ENCODE data around the gene IMPDH1. TPM values are rescaled to one million over a fixed set of nuclear protein-coding genes. Genes with fewer than 3 reads are reported as not detected.

The IMPDH1 gene
- total RNA-seq, 4 donors from 2014 or later: 30.2 to 53.7 (median 41.6) TPM

DNA sequence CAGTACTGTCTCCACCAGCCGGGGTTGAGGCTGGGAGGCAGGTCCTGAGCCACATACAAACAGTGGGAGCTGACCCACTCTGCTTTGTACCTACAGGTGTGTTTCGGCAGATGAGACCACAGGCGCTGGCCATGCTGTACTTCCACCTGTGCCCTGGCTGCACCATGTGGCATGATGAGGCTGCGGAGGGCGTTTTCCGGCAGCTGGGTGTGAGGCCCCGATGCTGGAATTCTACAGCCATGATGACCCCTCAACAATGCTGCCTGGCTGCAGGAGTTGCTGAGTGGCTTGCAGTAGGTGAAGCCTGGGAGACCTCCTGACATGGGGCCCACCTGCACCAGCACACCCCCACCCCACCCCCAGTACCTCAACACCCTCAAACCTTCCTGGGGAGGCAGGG, 18.0 kb downstream of the IMPDH1 start:
- Histone ChIP-seq H3K4me3 (no peak overlapping the region), H3K4me1 (peaks cover 0 to 14% (median 7%) of the 10 kb centered on the region in 3 donors), H3K9me3 (no peaks in the 10 kb centered on the region), H3K36me3 (peaks cover 27 to 58% (median 31%) of the 10 kb centered on the region in 3 donors), H3K27ac (no peak overlapping the region), H3K27me3 (peaks cover 0 to 17% (median 0%) of the 10 kb centered on the region in 4 donors)
- 50 to 89% methylated on average over 1 to 5 of the region's 7 CpGs for WGBS, 2 donors
- TF ChIP-seq, protein P1, sequence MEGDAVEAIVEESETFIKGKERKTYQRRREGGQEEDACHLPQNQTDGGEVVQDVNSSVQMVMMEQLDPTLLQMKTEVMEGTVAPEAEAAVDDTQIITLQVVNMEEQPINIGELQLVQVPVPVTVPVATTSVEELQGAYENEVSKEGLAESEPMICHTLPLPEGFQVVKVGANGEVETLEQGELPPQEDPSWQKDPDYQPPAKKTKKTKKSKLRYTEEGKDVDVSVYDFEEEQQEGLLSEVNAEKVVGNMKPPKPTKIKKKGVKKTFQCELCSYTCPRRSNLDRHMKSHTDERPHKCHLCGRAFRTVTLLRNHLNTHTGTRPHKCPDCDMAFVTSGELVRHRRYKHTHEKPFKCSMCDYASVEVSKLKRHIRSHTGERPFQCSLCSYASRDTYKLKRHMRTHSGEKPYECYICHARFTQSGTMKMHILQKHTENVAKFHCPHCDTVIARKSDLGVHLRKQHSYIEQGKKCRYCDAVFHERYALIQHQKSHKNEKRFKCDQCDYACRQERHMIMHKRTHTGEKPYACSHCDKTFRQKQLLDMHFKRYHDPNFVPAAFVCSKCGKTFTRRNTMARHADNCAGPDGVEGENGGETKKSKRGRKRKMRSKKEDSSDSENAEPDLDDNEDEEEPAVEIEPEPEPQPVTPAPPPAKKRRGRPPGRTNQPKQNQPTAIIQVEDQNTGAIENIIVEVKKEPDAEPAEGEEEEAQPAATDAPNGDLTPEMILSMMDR (IDR thresholded peaks at IDR 0.05): no peak
- intact Hi-C loops (cut with DNase I): no loop called here
- DNase-seq: no peak

DNA sequence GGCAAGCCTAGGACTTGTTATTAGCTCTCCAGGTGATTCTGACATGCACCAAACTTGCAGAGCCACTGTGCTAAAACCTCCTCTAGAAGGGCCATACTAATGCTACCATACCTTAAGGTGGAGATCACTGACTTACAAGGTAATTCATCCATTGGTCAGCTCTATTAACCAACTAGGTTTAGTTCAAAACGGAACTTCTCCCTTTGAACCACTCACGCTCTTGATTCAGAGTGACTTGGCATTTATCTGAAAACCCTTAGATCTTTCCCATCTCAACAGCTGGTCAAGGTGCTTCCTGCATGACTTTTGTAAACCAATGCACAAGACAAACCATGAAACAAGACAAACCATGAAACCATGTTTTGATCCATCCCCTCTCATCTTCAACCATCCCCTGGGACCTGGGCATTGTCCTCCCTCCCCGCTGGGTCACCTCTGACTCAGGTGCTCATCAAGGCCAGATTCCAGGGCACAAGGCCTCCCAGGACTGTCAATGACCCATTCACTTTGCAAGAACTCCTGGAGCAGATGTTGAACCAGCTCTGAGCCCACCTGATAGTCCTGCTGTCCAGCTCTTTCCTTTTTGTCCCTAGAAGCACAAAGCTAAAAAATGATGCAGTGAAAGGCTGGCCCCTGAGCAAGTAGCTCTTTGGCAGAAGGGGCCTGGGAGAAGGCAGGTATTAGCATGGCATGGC, 18.8 kb downstream of the IMPDH1 start:
- no peaks in the 10 kb centered on the region for H3K9me3 ChIP-seq
- H3K4me1 ChIP-seq: peaks cover 0 to 16% (median 7%) of the 10 kb centered on the region in 3 donors
- no peak for DNase-seq
- intact Hi-C loops (cut with DNase I): no loop called here
- no peak overlapping the region for H3K27ac ChIP-seq
- TF ChIP-seq, protein P1 (IDR thresholded peaks at IDR 0.05): no peak
- no peak for TF ChIP-seq POLR2A (IDR thresholded peaks at IDR 0.05)
- 66 to 69% methylated on average over 3 of the region's 3 CpGs for WGBS, 2 donors
- H3K36me3 ChIP-seq: peaks cover 23 to 50% (median 27%) of the 10 kb centered on the region in 3 donors
- peaks cover 0 to 17% (median 0%) of the 10 kb centered on the region in 4 donors for H3K27me3 ChIP-seq
- H3K4me3 ChIP-seq: no peak overlapping the region

DNA sequence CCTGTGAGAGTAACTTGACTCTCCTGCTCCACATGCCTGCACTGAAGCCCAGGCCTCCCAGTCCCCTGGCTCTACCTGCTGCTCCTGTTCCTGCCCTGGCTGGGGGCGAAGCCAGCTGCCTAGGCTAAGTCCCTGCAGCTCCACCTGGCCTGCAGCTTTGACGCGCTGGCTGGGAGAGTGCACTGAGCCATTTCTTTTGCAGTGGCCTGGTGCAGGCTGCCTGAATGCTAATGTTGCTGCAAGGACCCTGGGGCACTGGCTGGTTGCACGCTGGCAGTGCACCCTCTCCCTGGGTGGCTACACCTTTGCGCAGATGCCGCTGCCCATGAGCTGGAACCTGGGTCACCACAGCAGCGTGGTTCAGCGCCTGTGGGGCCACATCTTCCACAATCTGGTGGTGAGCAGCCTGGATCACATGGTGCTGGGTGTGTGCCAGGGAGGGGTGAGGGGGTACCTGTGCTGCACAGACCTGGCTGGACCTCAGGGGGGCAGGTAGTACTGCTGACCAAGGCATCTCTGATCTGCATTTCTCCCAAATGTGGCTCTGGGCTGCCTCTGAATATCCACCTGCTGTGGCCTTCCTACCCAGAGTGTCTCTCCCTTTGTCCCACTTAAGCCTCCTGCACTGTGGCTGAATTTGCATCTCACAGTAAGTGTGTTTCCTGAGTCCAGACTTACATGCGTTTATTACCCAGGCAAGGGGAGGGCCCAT, 20.0 kb downstream of the IMPDH1 start:
- no peak overlapping the region for H3K27ac ChIP-seq
- H3K9me3 ChIP-seq: no peaks in the 10 kb centered on the region
- no peak overlapping the region for H3K4me3 ChIP-seq
- peaks cover 0 to 19% (median 7%) of the 10 kb centered on the region in 3 donors for H3K4me1 ChIP-seq
- peaks cover 12 to 37% (median 22%) of the 10 kb centered on the region in 3 donors for H3K36me3 ChIP-seq
- WGBS, 2 donors: 100% methylated on average over 1 of the region's 9 CpGs; no CpG with 5 or more reads in 1 of the 2 donors
- TF ChIP-seq, protein P1 (IDR thresholded peaks at IDR 0.05): no peak
- TF ChIP-seq POLR2A (IDR thresholded peaks at IDR 0.05): no peak
- DNase-seq: no peak
- H3K27me3 ChIP-seq: peaks cover 0 to 17% (median 0%) of the 10 kb centered on the region in 4 donors
- intact Hi-C loops (cut with DNase I): loop anchor here (5.0 kb wide), 1 partner anchor 42 kb away; no protein-coding TSS in a partner anchor

DNA sequence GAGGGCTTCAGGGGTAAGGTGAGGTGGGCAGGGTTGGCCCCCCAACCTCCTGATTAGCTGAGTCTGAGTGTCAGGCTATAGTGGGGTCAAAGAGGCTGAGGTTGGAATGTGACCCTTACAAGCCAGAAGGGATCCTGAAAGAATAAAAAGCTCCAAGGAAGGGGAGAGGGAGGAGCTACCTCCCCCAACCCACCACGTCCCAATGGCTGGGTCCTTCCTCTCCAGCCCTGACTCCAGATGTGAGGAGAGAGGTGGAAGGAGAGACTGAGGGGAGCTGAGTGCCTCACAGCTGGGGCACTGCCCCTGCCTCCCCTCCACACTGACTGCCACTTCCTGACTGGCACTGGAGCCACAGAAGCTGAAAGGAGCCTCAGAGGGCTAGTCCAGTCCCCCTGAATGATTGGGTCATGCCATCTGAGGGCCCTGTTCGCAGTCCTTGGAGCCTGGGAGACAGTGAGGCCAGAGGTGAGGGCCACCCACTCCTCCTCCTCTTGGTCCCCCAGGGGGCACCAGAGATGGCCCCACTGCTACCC, 20.6 kb downstream of the IMPDH1 start:
- Histone ChIP-seq H3K27me3 (peaks cover 0 to 17% (median 0%) of the 10 kb centered on the region in 4 donors), H3K27ac (no peak overlapping the region), H3K36me3 (peaks cover 6 to 31% (median 17%) of the 10 kb centered on the region in 3 donors), H3K9me3 (no peaks in the 10 kb centered on the region), H3K4me3 (no peak overlapping the region), H3K4me1 (peaks cover 0 to 25% (median 7%) of the 10 kb centered on the region in 3 donors)
- TF ChIP-seq POLR2A (IDR thresholded peaks at IDR 0.05): no peak
- TF ChIP-seq, protein P1 (IDR thresholded peaks at IDR 0.05): no peak
- DNase-seq: no peak
- 29% methylated on average over 1 of the region's 2 CpGs; no CpG with 5 or more reads in 1 of the 2 donors for WGBS, 2 donors
- intact Hi-C loops (cut with DNase I): loop anchor here (5.0 kb wide), 1 partner anchor 42 kb away; no protein-coding TSS in a partner anchor
